Measurements from ENCODE around the gene FUCA1.

DNA sequence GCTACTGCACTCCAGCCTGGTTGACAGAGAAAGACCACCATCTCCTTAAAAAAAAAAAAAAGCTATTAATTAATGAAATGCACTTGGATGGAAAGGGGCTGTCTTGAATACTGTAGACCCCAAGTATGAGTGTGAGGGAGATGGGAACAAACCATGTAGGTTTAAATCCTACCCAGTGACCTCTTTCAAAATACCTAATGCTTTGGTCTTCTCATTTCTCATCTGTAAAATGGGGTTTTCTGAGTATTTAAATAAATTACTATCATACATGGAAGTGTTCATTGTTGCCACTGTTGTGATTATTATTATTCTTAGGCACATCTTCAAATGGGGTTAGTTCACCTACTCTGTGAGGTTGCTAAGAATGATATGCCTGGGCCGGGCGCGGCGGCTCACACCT is 17.1 kb upstream of the FUCA1 start:
- TF ChIP-seq, protein P1, sequence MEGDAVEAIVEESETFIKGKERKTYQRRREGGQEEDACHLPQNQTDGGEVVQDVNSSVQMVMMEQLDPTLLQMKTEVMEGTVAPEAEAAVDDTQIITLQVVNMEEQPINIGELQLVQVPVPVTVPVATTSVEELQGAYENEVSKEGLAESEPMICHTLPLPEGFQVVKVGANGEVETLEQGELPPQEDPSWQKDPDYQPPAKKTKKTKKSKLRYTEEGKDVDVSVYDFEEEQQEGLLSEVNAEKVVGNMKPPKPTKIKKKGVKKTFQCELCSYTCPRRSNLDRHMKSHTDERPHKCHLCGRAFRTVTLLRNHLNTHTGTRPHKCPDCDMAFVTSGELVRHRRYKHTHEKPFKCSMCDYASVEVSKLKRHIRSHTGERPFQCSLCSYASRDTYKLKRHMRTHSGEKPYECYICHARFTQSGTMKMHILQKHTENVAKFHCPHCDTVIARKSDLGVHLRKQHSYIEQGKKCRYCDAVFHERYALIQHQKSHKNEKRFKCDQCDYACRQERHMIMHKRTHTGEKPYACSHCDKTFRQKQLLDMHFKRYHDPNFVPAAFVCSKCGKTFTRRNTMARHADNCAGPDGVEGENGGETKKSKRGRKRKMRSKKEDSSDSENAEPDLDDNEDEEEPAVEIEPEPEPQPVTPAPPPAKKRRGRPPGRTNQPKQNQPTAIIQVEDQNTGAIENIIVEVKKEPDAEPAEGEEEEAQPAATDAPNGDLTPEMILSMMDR (IDR thresholded peaks at IDR 0.05), result no peak
- TF ChIP-seq POLR2A (IDR thresholded peaks at IDR 0.05), result no peak

Measured in transverse colon (tissue), 3 donors.